GM10248 (cell line): Measurements from ENCODE around the gene LRFN5.

Experiments used
- CTCF ChIA-PET: fragments of 300-600 bp; sonication (Branson Sonifier 250); formaldehyde crosslinking; extraction: SDS; loops from one replicate; lab custom pipeline; 2021; ENCODE audit warnings: antibody characterized with exemption; lab: Yijun Ruan, JAX
- POLR2A ChIA-PET: fragments of 350-650 bp; sonication (Branson Sonifier 250); formaldehyde crosslinking; extraction: SDS; loops from one replicate; lab custom pipeline; 2020; ENCODE audit warnings: antibody characterized with exemption; lab: Yijun Ruan, JAX
- DNase-seq: peaks from one replicate; pipeline ENCODE4 v3.0.0; 2012; ENCODE audit errors: extremely low spot score
- TF ChIP-seq, protein P1 (sequence below): IDR thresholded peaks from 2 replicates; pipeline ENCODE4 v1.5.1; 2012; ENCODE audit warnings: mild to moderate bottlenecking, low read depth; ENCODE audit errors: extremely low read depth, missing control alignments, control extremely low read depth

The LRFN5 gene

DNA sequence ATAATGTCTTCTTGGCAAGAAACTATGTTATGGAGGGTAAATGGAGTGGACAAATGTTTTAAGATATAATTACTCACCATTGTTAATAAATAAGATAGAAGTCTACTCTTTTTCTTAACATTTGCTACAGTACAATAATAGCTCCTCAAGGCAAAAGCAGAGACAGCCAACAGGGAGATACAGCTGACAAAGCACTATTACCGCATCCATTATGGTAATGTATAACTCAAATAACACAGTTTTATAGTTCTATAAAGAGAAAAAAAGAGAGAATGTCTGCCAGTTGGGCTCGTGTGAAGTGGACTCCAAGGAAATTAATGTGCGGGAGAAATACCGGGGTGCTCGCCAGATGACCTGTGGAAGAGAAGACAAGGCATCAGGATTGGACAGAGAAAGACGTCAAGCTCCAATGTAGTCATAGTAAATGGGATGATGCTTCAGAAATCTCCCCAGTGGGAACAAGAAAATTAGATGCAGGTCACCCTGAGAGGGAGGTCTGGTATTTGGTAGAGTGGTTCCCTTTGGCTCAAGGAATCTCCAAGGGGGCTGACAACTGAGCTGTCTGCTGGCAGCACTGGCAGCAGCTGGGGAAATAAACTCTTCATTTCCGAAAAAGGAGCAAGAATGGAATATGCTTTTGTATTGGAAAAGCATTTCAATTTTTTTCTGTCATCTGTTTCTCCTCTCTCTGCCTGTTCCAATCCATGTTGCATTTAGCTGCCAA, 343.9 kb downstream of the LRFN5 start:
- CTCF ChIA-PET, result interaction anchor here (0.9 to 1.9 kb wide), 2 partner anchors 10 to 11 kb away, joined by 3 to 5 read pairs; no protein-coding TSS in a partner anchor
- TF ChIP-seq, protein P1, sequence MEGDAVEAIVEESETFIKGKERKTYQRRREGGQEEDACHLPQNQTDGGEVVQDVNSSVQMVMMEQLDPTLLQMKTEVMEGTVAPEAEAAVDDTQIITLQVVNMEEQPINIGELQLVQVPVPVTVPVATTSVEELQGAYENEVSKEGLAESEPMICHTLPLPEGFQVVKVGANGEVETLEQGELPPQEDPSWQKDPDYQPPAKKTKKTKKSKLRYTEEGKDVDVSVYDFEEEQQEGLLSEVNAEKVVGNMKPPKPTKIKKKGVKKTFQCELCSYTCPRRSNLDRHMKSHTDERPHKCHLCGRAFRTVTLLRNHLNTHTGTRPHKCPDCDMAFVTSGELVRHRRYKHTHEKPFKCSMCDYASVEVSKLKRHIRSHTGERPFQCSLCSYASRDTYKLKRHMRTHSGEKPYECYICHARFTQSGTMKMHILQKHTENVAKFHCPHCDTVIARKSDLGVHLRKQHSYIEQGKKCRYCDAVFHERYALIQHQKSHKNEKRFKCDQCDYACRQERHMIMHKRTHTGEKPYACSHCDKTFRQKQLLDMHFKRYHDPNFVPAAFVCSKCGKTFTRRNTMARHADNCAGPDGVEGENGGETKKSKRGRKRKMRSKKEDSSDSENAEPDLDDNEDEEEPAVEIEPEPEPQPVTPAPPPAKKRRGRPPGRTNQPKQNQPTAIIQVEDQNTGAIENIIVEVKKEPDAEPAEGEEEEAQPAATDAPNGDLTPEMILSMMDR, result no peak
- DNase-seq, result no peak
- POLR2A ChIA-PET, result no interaction called here
